Prostate gland (tissue), 2 donors: ENCODE measurements around the gene OTUD4. TPM values are rescaled to one million over a fixed set of nuclear protein-coding genes. Genes with fewer than 3 reads are reported as not detected.

Experiments used
- DNase-seq: peaks from one replicate; pipeline ENCODE4 v3.0.0-alpha.2; 2019; ENCODE audit warnings: low spot score
- H3K27ac ChIP-seq, 2 donors: fragments of 200-600 bp; sonication (generic); 2 replicates each; pipeline ENCODE4 v1.5.1; 2017 to 2019
- H3K27me3 ChIP-seq: fragments of 200-600 bp; sonication (generic); replicated peaks from 2 replicates; pipeline ENCODE4 v1.5.1; 2019; ENCODE audit not compliant: insufficient read depth
- H3K36me3 ChIP-seq, 2 donors: fragments of 200-600 bp; sonication (generic); 1 replicate in 1 of 2; 2 replicates in 1 of 2; pipeline versions ENCODE4 v1.5.1 to v1.8.1; 2017 to 2019
- H3K4me1 ChIP-seq: fragments of 200-600 bp; sonication (generic); replicated peaks from 2 replicates; pipeline ENCODE4 v1.5.1; 2019
- H3K4me3 ChIP-seq, 2 donors: fragments of 200-600 bp; sonication (generic); 2 replicates each; pipeline ENCODE4 v1.5.1; 2017 to 2019
- H3K9me3 ChIP-seq: fragments of 200-600 bp; sonication (generic); 2 replicates; pipeline ENCODE4 v1.5.1; 2017
- POLR2A ChIP-seq: fragments of 450-650 bp; IDR thresholded peaks from one replicate; pipeline ENCODE4 v1.6.1; 2016; ENCODE audit warnings: antibody characterized with exemption, mild to moderate bottlenecking
- POLR2AphosphoS5 ChIP-seq: sonication (generic); formaldehyde crosslinking; IDR thresholded peaks from one replicate; pipeline ENCODE4 v1.6.1; 2017; ENCODE audit warnings: antibody characterized with exemption
- WGBS: methylation state at CpG from one replicate; pipeline ENCODE4 v1.1.5; 2018; 5-methylcytosine and 5-hydroxymethylcytosine counted together
- intact Hi-C: fragments of 100-400 bp; cut with DNase I; formaldehyde crosslinking; loops from one replicate; pipeline ENCODE4 v1.14.2; 2022
- total RNA-seq, 2 donors: library from RNA; depleted of rRNA; stranded (reverse); fragments of >200 nt; gene quantifications; one replicate each; pipeline ENCODE4 v1.1.0, GENCODE V29; 2016
- TF ChIP-seq, protein P1 (sequence below), 4 experiments: fragments of 200-600 bp in 2 of 4; fragments of 450-650 bp in 2 of 4; sonication (generic) in 2 of 4; IDR thresholded peaks; 1 replicate in 3 of 4; 2 replicates in 1 of 4; pipeline ENCODE4 v1.5.1; 2016 to 2019; ENCODE audit warnings: antibody characterized with exemption in 4 of 4, mild to moderate bottlenecking in 2 of 4, moderate library complexity in 2 of 4

OTUD4 gene
- total RNA-seq, 2 donors from 2014 or later = 22.2 to 43.2 TPM

DNA sequence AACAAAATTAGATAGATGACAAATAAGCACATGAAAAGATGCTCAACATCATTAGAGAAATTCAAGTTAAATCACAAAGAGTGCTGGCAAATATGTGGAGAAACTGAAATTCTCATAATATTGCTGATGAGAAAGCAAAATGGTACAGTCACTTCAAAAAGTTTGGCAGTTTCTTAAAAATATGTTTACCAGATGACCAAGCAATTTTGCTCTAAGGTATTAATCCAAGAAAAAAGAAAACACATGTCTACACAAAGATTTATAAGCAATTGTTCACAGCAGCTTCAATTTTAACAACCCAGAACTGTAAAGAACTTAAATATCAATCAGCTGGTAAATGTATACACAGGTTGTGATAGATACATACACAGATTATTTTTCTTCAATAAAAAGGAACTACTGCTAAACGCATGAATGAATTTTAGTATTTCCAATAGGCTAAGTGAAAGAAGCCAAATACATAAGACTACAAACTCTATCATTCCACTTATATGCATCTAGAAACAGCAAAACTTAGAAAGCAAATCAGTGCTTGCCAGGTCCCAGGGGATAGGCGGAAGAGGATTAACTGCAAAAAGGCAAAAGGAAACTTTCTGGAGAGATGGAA lies 11.7 kb downstream of the OTUD4 start:
- no peak for DNase-seq
- H3K36me3 ChIP-seq = no peaks in the 10 kb centered on the region
- no peak overlapping the region for H3K27ac ChIP-seq
- intact Hi-C loops = no loop called here
- H3K27me3 ChIP-seq = no peaks in the 10 kb centered on the region
- 84% methylated on average over 2 of the region's 2 CpGs for WGBS
- H3K4me3 ChIP-seq = no peak overlapping the region
- H3K9me3 ChIP-seq = no peaks in the 10 kb centered on the region
- no peaks in the 10 kb centered on the region for H3K4me1 ChIP-seq
- TF ChIP-seq, protein P1, sequence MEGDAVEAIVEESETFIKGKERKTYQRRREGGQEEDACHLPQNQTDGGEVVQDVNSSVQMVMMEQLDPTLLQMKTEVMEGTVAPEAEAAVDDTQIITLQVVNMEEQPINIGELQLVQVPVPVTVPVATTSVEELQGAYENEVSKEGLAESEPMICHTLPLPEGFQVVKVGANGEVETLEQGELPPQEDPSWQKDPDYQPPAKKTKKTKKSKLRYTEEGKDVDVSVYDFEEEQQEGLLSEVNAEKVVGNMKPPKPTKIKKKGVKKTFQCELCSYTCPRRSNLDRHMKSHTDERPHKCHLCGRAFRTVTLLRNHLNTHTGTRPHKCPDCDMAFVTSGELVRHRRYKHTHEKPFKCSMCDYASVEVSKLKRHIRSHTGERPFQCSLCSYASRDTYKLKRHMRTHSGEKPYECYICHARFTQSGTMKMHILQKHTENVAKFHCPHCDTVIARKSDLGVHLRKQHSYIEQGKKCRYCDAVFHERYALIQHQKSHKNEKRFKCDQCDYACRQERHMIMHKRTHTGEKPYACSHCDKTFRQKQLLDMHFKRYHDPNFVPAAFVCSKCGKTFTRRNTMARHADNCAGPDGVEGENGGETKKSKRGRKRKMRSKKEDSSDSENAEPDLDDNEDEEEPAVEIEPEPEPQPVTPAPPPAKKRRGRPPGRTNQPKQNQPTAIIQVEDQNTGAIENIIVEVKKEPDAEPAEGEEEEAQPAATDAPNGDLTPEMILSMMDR (IDR thresholded peaks at IDR 0.05) = no peak
- no peak for TF ChIP-seq POLR2AphosphoS5
- TF ChIP-seq POLR2A = no peak

DNA sequence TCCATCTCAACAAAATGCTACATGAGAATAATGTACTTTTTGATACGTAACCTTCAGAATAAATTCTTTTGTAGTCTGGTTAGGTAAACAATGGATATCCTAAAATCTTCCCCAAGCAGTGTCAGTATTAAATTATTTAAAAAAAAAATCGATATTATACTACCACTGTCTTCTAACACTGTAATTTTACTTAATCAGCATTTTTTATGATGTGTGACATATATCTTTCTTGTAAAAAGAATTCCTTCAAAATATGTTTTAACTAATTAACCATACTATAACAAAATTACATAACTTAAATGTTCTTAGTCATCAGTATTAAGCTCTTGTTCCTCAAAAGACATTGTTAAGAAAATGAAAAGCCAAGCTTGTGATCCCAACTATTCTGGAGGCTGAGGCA lies 12.5 kb downstream of the OTUD4 start:
- Histone ChIP-seq H3K4me1 (no peaks in the 10 kb centered on the region), H3K4me3 (no peak overlapping the region), H3K36me3 (no peaks in the 10 kb centered on the region), H3K27ac (no peak overlapping the region), H3K27me3 (no peaks in the 10 kb centered on the region), H3K9me3 (no peaks in the 10 kb centered on the region)
- TF ChIP-seq POLR2AphosphoS5 (no peak), POLR2A (no peak)
- TF ChIP-seq, protein P1 (IDR thresholded peaks at IDR 0.05) = no peak
- intact Hi-C loops = no loop called here
- WGBS = 96% methylated on average over 2 of the region's 2 CpGs
- DNase-seq = no peak

DNA sequence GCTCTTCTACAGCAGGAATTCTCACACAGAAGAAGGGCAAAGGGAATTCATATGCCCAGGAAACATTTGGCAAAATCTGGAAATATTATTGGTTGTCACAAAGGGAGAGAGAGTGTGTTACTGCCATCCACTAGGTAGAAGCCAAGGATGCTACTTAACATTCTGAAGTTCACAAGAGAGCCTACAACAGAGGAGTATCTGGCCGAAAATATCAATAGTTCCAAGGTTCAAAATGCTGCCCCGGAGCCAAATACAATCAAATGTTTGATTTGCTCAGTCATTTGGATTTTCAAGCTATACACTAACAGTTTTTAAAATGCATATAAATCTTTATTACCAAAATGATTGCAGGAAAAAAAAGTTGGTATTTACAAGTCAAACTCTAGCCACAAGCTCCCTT lies 18.8 kb downstream of the OTUD4 start:
- DNase-seq = no peak
- Histone ChIP-seq H3K4me3 (no peak overlapping the region), H3K27me3 (no peaks in the 10 kb centered on the region), H3K36me3 (no peaks in the 10 kb centered on the region), H3K4me1 (no peaks in the 10 kb centered on the region), H3K9me3 (no peaks in the 10 kb centered on the region), H3K27ac (no peak overlapping the region)
- intact Hi-C loops = no loop called here
- WGBS = 41% methylated on average over 2 of the region's 2 CpGs
- TF ChIP-seq POLR2A (no peak), POLR2AphosphoS5 (no peak)
- TF ChIP-seq, protein P1 (IDR thresholded peaks at IDR 0.05) = no peak

DNA sequence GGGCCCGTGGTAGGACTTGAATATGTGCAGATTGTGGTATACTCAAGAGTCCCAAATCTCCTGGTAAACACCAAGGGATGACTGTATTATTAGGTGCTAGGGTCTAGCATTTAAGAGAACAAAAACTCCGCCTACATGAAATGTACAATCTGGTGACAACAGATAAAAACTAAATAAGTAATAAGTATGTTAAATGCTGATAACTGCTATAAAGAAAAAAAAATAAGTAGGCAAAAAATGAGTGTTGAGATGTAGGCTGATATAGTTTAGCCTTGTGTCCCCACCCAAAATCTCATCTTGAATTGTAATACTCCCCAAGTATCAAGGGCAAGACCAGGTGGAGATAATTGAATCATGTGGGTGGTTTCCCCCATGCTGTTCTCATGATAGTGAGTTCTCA lies 23.4 kb downstream of the OTUD4 start:
- no peak for TF ChIP-seq POLR2A
- no peak for TF ChIP-seq POLR2AphosphoS5
- TF ChIP-seq, protein P1 (IDR thresholded peaks at IDR 0.05) = no peak
- intact Hi-C loops = loop anchor here (10.0 kb wide), 1 partner anchor 458 kb away; the partner anchor contains the start of gene MMAA
- Histone ChIP-seq H3K27ac (no peak overlapping the region), H3K27me3 (no peaks in the 10 kb centered on the region), H3K4me3 (no peak overlapping the region), H3K4me1 (no peaks in the 10 kb centered on the region), H3K36me3 (no peaks in the 10 kb centered on the region), H3K9me3 (no peaks in the 10 kb centered on the region)
- no peak for DNase-seq
- WGBS = 100% methylated on average over 2 of the region's 2 CpGs

DNA sequence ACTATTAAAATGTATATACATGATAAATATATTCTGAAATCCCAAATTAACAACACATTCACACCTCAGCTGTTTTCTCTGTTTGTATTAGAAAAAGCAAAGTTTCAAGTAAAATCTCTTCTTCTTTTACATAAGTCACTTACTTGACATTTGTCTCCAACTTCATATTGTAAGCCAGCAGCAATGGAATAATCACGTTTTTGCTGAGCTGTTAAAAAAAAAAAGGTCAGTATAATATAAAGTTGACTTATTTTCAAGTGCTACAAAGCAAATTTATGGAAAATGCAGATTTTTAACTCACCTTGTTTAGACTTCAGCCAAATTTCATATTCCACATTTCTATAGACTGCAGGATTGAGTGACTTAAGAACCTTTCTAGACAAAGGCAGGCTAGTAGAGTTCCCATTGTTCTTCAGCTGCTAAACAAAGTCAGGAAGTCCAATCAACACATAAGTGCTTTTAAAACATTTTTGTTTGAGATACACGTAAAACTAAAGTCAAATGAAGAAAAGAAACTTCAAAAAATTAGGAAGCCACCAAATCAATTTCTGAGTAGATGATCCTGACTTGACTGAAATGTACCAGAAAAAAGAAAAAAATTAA lies 25.0 kb downstream of the OTUD4 start:
- H3K36me3 ChIP-seq = no peaks in the 10 kb centered on the region
- H3K27ac ChIP-seq = no peak overlapping the region
- no peaks in the 10 kb centered on the region for H3K27me3 ChIP-seq
- no peaks in the 10 kb centered on the region for H3K4me1 ChIP-seq
- DNase-seq = no peak
- H3K9me3 ChIP-seq = no peaks in the 10 kb centered on the region
- WGBS = 76% methylated on average over 2 of the region's 2 CpGs
- no peak for TF ChIP-seq POLR2AphosphoS5
- TF ChIP-seq, protein P1 (IDR thresholded peaks at IDR 0.05) = no peak
- TF ChIP-seq POLR2A = no peak
- intact Hi-C loops = loop anchor here (10.0 kb wide), 1 partner anchor 459 kb away; the partner anchor contains the start of gene MMAA
- no peak overlapping the region for H3K4me3 ChIP-seq
